BJ (cell line): ENCODE measurements around the gene FLAD1. TPM values are rescaled to one million over a fixed set of nuclear protein-coding genes. Genes with fewer than 3 reads are reported as not detected.

Source experiments
- CTCF ChIA-PET: fragments of 350-600 bp; formaldehyde crosslinking; extraction: SDS; loops from one replicate; lab custom pipeline; 2021; ENCODE audit warnings: antibody characterized with exemption, inconsistent platforms; lab: Yijun Ruan, JAX
- POLR2A ChIA-PET: fragments of 300-600 bp; sonication (Branson Sonifier 250); formaldehyde crosslinking; extraction: SDS; loops from one replicate; lab custom pipeline; 2021; ENCODE audit warnings: antibody characterized with exemption; lab: Charles Lee
- DNase-seq: peaks from one replicate; pipeline ENCODE4 v3.0.0-alpha.2; 2011; ENCODE audit warnings: low read depth
- H3K27me3 ChIP-seq: 2 replicates; pipeline ENCODE4 v1.6.0; 2011; ENCODE audit warnings: low read length; ENCODE audit not compliant: control insufficient read depth, insufficient read depth
- H3K36me3 ChIP-seq: 2 replicates; pipeline ENCODE4 v1.5.1; 2011; ENCODE audit warnings: low read length; ENCODE audit not compliant: control insufficient read depth, insufficient read depth
- H3K4me3 ChIP-seq: 2 replicates; pipeline ENCODE4 v1.5.1; 2011; ENCODE audit warnings: low read depth, mild to moderate bottlenecking, control low read depth, low read length
- CTCF ChIP-seq: IDR thresholded peaks from 2 replicates; pipeline ENCODE4 v1.5.1; 2011; ENCODE audit warnings: low read depth, mild to moderate bottlenecking, control low read depth, inconsistent platforms, low read length, moderate library complexity; ENCODE audit not compliant: insufficient read depth
- polyA plus RNA-seq: library from polyadenylated mRNA; depleted of rRNA; stranded (reverse); fragments of >200 nt; gene quantifications from 2 replicates; pipeline ENCODE4 v1.2.3, GENCODE V29; 2011

FLAD1 gene
- polyA plus RNA-seq, 1 experiment, result 40.5 TPM

- no peak for DNase-seq
- CTCF ChIA-PET, result interaction anchor here (0.6 to 4.6 kb wide), 2 partner anchors 39 to 190 kb away, joined by 3 to 54 read pairs; no protein-coding TSS in a partner anchor
- POLR2A ChIA-PET, result no interaction called here
- H3K36me3 ChIP-seq, result peaks cover 10% of the 10 kb centered on the region
- TF ChIP-seq CTCF, result no peak
- H3K27me3 ChIP-seq, result no peaks in the 10 kb centered on the region
- no peak overlapping the region for H3K4me3 ChIP-seq
Measured at GRCh38 chr1:154958681-154959425, 24.3 kb upstream of the FLAD1 start.

- CTCF ChIA-PET, result interaction anchor here (4.6 kb wide), 1 partner anchor 38 kb away, joined by 54 read pairs; no protein-coding TSS in a partner anchor
Measured at GRCh38 chr1:154959426-154959780, 23.7 kb upstream of the FLAD1 start.

GRCh38 chr1:154960446-154961136 lies 22.6 kb upstream of the FLAD1 start:
- DNase-seq, result no peak
- H3K36me3 ChIP-seq, result peaks cover 19% of the 10 kb centered on the region
- peak overlapping the region; percentile 63 for H3K4me3 ChIP-seq
- ChIA-PET CTCF (interaction anchor here (0.5 to 6.1 kb wide), 13 partner anchors 9 to 401 kb away, joined by 3 to 54 read pairs (median 4); partner anchors contain the start of genes ADAM15, PMVK and SHC1), POLR2A (interaction anchor here (0.6 to 1.5 kb wide), 2 partner anchors 12 to 13 kb away, joined by 5 to 13 read pairs; no protein-coding TSS in a partner anchor)
- TF ChIP-seq CTCF, result no peak
- H3K27me3 ChIP-seq, result no peaks in the 10 kb centered on the region

More at GRCh38 chr1:154959426-154959780, 23.7 kb upstream of the FLAD1 start:
- no peak overlapping the region for H3K4me3 ChIP-seq
- POLR2A ChIA-PET, result interaction anchor here (0.6 kb wide), 1 partner anchor 10 kb away, joined by 5 read pairs; no protein-coding TSS in a partner anchor
- no peak for DNase-seq
- no peaks in the 10 kb centered on the region for H3K27me3 ChIP-seq
- TF ChIP-seq CTCF, result no peak
- peaks cover 12% of the 10 kb centered on the region for H3K36me3 ChIP-seq

GRCh38 chr1:154961207-154962155 lies 21.7 kb upstream of the FLAD1 start, which contains the start of gene PYGO2:
PYGO2 (minus strand) TSS chr1:154961782; CDS start chr1:154961576, 206 bp downstream.
- POLR2A ChIA-PET, result interaction anchor here (0.5 to 1.5 kb wide), 4 partner anchors 11 to 346 kb away, joined by 4 to 13 read pairs (median 4); no protein-coding TSS in a partner anchor

More at GRCh38 chr1:154961207-154962155, 21.7 kb upstream of the FLAD1 start, which contains the start of gene PYGO2:
- no peak for DNase-seq
- Histone ChIP-seq H3K27me3 (no peaks in the 10 kb centered on the region), H3K36me3 (peaks cover 24% of the 10 kb centered on the region), H3K4me3 (peak within 1 kb of the TSS; percentile 63)
- CTCF ChIA-PET, result interaction anchor here (0.5 to 6.1 kb wide), 17 partner anchors 9 to 402 kb away, joined by 3 to 54 read pairs (median 3); partner anchors contain the start of genes ADAM15, PMVK and SHC1
- peak; percentile 37 for TF ChIP-seq CTCF
